Measurements from ENCODE around the gene KAT7. TPM values are rescaled to one million over a fixed set of nuclear protein-coding genes. Genes with fewer than 3 reads are reported as not detected.

Gene KAT7
- total and polyA plus RNA-seq, 2 of the 8 experiments (the other 6 are each of a cell fraction or from before 2014, with no cell fraction given) = 90.9 to 139 TPM

DNA sequence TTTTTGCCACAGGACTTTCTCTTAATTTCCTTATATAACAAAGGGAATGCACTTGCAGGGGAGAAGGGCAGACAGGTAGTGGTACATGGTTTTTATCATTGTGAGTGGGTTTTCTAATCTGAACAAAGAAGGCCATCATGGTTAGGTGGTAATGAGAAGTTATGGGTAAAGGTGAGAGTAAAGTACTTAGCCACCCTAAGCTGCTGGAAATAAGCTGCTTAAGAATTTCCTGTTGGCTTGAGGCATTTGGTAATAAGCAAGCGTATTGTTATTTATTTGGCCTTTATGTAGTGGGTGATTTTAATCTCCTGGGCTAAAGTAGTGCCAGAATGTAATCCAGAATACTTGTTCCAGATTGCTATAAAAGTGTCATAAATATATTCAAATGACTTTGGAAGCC lies 32.3 kb downstream of the KAT7 start (continued):
- TF ChIP-seq, protein P1, sequence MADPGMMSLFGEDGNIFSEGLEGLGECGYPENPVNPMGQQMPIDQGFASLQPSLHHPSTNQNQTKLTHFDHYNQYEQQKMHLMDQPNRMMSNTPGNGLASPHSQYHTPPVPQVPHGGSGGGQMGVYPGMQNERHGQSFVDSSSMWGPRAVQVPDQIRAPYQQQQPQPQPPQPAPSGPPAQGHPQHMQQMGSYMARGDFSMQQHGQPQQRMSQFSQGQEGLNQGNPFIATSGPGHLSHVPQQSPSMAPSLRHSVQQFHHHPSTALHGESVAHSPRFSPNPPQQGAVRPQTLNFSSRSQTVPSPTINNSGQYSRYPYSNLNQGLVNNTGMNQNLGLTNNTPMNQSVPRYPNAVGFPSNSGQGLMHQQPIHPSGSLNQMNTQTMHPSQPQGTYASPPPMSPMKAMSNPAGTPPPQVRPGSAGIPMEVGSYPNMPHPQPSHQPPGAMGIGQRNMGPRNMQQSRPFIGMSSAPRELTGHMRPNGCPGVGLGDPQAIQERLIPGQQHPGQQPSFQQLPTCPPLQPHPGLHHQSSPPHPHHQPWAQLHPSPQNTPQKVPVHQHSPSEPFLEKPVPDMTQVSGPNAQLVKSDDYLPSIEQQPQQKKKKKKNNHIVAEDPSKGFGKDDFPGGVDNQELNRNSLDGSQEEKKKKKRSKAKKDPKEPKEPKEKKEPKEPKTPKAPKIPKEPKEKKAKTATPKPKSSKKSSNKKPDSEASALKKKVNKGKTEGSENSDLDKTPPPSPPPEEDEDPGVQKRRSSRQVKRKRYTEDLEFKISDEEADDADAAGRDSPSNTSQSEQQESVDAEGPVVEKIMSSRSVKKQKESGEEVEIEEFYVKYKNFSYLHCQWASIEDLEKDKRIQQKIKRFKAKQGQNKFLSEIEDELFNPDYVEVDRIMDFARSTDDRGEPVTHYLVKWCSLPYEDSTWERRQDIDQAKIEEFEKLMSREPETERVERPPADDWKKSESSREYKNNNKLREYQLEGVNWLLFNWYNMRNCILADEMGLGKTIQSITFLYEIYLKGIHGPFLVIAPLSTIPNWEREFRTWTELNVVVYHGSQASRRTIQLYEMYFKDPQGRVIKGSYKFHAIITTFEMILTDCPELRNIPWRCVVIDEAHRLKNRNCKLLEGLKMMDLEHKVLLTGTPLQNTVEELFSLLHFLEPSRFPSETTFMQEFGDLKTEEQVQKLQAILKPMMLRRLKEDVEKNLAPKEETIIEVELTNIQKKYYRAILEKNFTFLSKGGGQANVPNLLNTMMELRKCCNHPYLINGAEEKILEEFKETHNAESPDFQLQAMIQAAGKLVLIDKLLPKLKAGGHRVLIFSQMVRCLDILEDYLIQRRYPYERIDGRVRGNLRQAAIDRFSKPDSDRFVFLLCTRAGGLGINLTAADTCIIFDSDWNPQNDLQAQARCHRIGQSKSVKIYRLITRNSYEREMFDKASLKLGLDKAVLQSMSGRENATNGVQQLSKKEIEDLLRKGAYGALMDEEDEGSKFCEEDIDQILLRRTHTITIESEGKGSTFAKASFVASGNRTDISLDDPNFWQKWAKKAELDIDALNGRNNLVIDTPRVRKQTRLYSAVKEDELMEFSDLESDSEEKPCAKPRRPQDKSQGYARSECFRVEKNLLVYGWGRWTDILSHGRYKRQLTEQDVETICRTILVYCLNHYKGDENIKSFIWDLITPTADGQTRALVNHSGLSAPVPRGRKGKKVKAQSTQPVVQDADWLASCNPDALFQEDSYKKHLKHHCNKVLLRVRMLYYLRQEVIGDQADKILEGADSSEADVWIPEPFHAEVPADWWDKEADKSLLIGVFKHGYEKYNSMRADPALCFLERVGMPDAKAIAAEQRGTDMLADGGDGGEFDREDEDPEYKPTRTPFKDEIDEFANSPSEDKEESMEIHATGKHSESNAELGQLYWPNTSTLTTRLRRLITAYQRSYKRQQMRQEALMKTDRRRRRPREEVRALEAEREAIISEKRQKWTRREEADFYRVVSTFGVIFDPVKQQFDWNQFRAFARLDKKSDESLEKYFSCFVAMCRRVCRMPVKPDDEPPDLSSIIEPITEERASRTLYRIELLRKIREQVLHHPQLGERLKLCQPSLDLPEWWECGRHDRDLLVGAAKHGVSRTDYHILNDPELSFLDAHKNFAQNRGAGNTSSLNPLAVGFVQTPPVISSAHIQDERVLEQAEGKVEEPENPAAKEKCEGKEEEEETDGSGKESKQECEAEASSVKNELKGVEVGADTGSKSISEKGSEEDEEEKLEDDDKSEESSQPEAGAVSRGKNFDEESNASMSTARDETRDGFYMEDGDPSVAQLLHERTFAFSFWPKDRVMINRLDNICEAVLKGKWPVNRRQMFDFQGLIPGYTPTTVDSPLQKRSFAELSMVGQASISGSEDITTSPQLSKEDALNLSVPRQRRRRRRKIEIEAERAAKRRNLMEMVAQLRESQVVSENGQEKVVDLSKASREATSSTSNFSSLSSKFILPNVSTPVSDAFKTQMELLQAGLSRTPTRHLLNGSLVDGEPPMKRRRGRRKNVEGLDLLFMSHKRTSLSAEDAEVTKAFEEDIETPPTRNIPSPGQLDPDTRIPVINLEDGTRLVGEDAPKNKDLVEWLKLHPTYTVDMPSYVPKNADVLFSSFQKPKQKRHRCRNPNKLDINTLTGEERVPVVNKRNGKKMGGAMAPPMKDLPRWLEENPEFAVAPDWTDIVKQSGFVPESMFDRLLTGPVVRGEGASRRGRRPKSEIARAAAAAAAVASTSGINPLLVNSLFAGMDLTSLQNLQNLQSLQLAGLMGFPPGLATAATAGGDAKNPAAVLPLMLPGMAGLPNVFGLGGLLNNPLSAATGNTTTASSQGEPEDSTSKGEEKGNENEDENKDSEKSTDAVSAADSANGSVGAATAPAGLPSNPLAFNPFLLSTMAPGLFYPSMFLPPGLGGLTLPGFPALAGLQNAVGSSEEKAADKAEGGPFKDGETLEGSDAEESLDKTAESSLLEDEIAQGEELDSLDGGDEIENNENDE (IDR thresholded peaks at IDR 0.05; ENCODE audit: insufficient replicate concordance, low read length) = no peak
- no peak for TF ChIP-seq BCL11A (IDR thresholded peaks at IDR 0.05; ENCODE audit: low read depth in 2 of 2, low read length in 2 of 2)
- TF ChIP-seq SUZ12 (IDR thresholded peaks at IDR 0.05; ENCODE audit: low read length) = no peak
- TF ChIP-seq KDM4A (IDR thresholded peaks at IDR 0.05; ENCODE audit: low read depth, low read length, severe bottlenecking) = no peak
- TF ChIP-seq JUND (IDR thresholded peaks at IDR 0.05; ENCODE audit: low read length) = no peak
- no peak for TF ChIP-seq BACH1 (IDR thresholded peaks at IDR 0.05; ENCODE audit: low read length)
- TF ChIP-seq TAF1 (IDR thresholded peaks at IDR 0.05; ENCODE audit: low read depth, low read length) = no peak
- TF ChIP-seq POLR2AphosphoS5 (IDR thresholded peaks at IDR 0.05; ENCODE audit: low read depth, low read length) = no peak
- TF ChIP-seq RNF2 (IDR thresholded peaks at IDR 0.05; ENCODE audit: borderline replicate concordance, low read depth, low read length, missing control alignments, poor library complexity, severe bottlenecking) = no peak
- TF ChIP-seq ZNF274 (IDR thresholded peaks at IDR 0.05; ENCODE audit: borderline replicate concordance, extremely low read depth, low read length) = no peak
- TF ChIP-seq TBP (IDR thresholded peaks at IDR 0.05; ENCODE audit: low read depth, low read length) = no peak
- no peak for TF ChIP-seq BRCA1 (IDR thresholded peaks at IDR 0.05; ENCODE audit: low read depth, low read length)

All from H1 (cell line).